ENCODE data around the gene RASGRP4. TPM values are rescaled to one million over a fixed set of nuclear protein-coding genes. Genes with fewer than 3 reads are reported as not detected.
A peak's percentile ranks its signal among the peaks of the same experiment; 100 is the strongest.

RASGRP4 gene
- total RNA-seq, 1 donor from 2014 or later, result not detected

GRCh38 chr19:38389957-38390924 is 35.8 kb downstream of the RASGRP4 start:
- DNase-seq (ENCODE audit: extremely low spot score, unreplicated experiment), result no peak
- no peaks in the 10 kb centered on the region for H3K27me3 Mint-ChIP-seq (ENCODE audit: unreplicated experiment)
- H3K4me3 Mint-ChIP-seq (ENCODE audit: unreplicated experiment), result peak overlapping the region; percentile 74
- H3K4me1 Mint-ChIP-seq (ENCODE audit: unreplicated experiment), result peaks cover 16% of the 10 kb centered on the region
- no peaks in the 10 kb centered on the region for H3K9me3 Mint-ChIP-seq (ENCODE audit: unreplicated experiment)
- peak overlapping the region; percentile 90 for H3K27ac Mint-ChIP-seq (ENCODE audit: unreplicated experiment)
- TF ChIP-seq, protein P1, sequence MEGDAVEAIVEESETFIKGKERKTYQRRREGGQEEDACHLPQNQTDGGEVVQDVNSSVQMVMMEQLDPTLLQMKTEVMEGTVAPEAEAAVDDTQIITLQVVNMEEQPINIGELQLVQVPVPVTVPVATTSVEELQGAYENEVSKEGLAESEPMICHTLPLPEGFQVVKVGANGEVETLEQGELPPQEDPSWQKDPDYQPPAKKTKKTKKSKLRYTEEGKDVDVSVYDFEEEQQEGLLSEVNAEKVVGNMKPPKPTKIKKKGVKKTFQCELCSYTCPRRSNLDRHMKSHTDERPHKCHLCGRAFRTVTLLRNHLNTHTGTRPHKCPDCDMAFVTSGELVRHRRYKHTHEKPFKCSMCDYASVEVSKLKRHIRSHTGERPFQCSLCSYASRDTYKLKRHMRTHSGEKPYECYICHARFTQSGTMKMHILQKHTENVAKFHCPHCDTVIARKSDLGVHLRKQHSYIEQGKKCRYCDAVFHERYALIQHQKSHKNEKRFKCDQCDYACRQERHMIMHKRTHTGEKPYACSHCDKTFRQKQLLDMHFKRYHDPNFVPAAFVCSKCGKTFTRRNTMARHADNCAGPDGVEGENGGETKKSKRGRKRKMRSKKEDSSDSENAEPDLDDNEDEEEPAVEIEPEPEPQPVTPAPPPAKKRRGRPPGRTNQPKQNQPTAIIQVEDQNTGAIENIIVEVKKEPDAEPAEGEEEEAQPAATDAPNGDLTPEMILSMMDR (IDR thresholded peaks at IDR 0.05), result no peak
- peaks cover 6% of the 10 kb centered on the region for H3K36me3 Mint-ChIP-seq (ENCODE audit: unreplicated experiment)

DNA sequence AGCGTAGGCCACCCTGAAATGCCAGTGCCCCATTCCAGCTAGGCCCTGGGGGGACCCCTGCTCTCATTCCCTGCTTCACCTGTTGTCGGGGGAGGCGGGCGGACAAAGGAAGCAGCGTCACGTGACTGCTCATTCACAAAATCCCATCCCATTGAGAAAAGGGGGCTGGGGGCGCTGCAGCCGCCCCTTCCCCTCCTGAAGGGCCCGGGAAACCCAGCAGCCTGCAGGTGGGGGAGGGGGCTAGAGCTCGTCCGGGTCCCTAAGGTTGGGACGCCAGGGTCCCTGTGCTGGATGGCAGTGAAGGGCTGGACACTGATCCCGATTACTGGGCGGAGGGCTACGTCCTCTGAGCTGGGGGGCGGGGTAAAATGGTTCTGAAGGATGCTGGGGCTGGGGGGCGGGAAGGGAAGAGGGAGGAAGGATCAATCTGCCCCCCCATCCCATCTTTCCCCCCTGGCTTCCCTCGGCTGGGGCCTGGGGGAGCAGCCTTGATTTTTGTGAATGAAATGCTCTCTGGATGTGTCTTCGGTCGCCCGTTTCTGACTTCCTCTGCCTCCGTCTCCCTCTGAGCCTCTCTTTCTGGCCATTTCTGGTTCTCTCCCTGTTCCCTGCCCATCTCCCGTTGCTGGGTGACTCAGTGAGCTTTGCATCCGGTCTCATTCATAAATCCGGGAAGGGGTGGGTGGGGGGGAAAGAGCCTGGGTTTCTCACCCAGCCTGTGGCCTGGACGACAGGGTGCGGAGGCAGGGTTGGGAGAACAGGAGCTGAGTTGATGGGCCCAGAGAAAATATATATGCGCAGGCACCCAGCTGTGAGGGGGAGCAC is 36.7 kb downstream of the RASGRP4 start:
- H3K4me1 Mint-ChIP-seq (ENCODE audit: unreplicated experiment), result peaks cover 16% of the 10 kb centered on the region
- peaks cover 9% of the 10 kb centered on the region for H3K36me3 Mint-ChIP-seq (ENCODE audit: unreplicated experiment)
- no peaks in the 10 kb centered on the region for H3K27me3 Mint-ChIP-seq (ENCODE audit: unreplicated experiment)
- peak overlapping the region; percentile 74 for H3K4me3 Mint-ChIP-seq (ENCODE audit: unreplicated experiment)
- peak overlapping the region; percentile 90 for H3K27ac Mint-ChIP-seq (ENCODE audit: unreplicated experiment)
- no peaks in the 10 kb centered on the region for H3K9me3 Mint-ChIP-seq (ENCODE audit: unreplicated experiment)
- DNase-seq (ENCODE audit: extremely low spot score, unreplicated experiment), result no peak
- TF ChIP-seq, protein P1 (IDR thresholded peaks at IDR 0.05), result no peak

GRCh38 chr19:38388349-38389100 is 37.5 kb downstream of the RASGRP4 start, which contains the start of gene SPRED3:
SPRED3 (plus strand) TSS chr19:38388697; CDS start chr19:38390303, 1,606 bp downstream.
- peak within 1 kb of the TSS; percentile 90 for H3K27ac Mint-ChIP-seq (ENCODE audit: unreplicated experiment)
- TF ChIP-seq, protein P1 (IDR thresholded peaks at IDR 0.05), result no peak
- peaks cover 16% of the 10 kb centered on the region for H3K4me1 Mint-ChIP-seq (ENCODE audit: unreplicated experiment)
- H3K9me3 Mint-ChIP-seq (ENCODE audit: unreplicated experiment), result no peaks in the 10 kb centered on the region
- no peaks in the 10 kb centered on the region for H3K27me3 Mint-ChIP-seq (ENCODE audit: unreplicated experiment)
- peaks cover 7% of the 10 kb centered on the region for H3K36me3 Mint-ChIP-seq (ENCODE audit: unreplicated experiment)
- DNase-seq (ENCODE audit: extremely low spot score, unreplicated experiment), result no peak
- H3K4me3 Mint-ChIP-seq (ENCODE audit: unreplicated experiment), result peak within 1 kb of the TSS; percentile 92

- TF ChIP-seq, protein P1 (IDR thresholded peaks at IDR 0.05), result no peak
- Mint-ChIP-seq H3K9me3 (ENCODE audit: unreplicated experiment) (no peaks in the 10 kb centered on the region), H3K27ac (ENCODE audit: unreplicated experiment) (peak within 1 kb of the TSS; percentile 90), H3K4me1 (ENCODE audit: unreplicated experiment) (peaks cover 15% of the 10 kb centered on the region), H3K36me3 (ENCODE audit: unreplicated experiment) (peaks cover 12% of the 10 kb centered on the region), H3K4me3 (ENCODE audit: unreplicated experiment) (peak within 1 kb of the TSS; percentile 92), H3K27me3 (ENCODE audit: unreplicated experiment) (no peaks in the 10 kb centered on the region)
- DNase-seq (ENCODE audit: extremely low spot score, unreplicated experiment), result peak; percentile 96
Measured at GRCh38 chr19:38387550-38388348, 38.3 kb downstream of the RASGRP4 start, which contains the start of gene GGN. GGN (minus strand) TSS chr19:38388034; CDS start chr19:38387261, 773 bp downstream.
